HEK293 (cell line): ENCODE results near the gene UMAD1.

ENCODE experiments used
- CTCF ChIA-PET: fragments of 350-600 bp; formaldehyde crosslinking; extraction: SDS; loops from one replicate; lab custom pipeline; 2021; ENCODE audit warnings: antibody characterized with exemption; lab: Yijun Ruan, JAX
- POLR2A ChIA-PET: fragments of 300-600 bp; formaldehyde crosslinking; extraction: SDS; loops from one replicate; lab custom pipeline; 2020; ENCODE audit warnings: antibody characterized with exemption, inconsistent platforms; lab: Yijun Ruan, JAX
- H3K27ac ChIP-seq: fragments of 200-500 bp; sonication (Bioruptor generic); 2 replicates; pipeline ENCODE4 v1.5.1; 2014; ENCODE audit warnings: low read depth, low read length, control low read depth, inconsistent platforms; ENCODE audit errors: extremely low read depth
- H3K36me3 ChIP-seq, 2 experiments: fragments of 200-500 bp in 1 of 2; sonication (Bioruptor generic) in 1 of 2; 1 replicate in 1 of 2; 2 replicates in 1 of 2; pipeline ENCODE4 v1.5.1; 2014 to 2017; ENCODE audit warnings: inconsistent platforms in 2 of 2, low read length in 2 of 2; ENCODE audit not compliant: control insufficient read depth in 2 of 2, insufficient read depth in 1 of 2
- H3K4me1 ChIP-seq: fragments of 200-500 bp; sonication (Bioruptor generic); 2 replicates; pipeline ENCODE4 v1.5.1; 2014; ENCODE audit warnings: mild to moderate bottlenecking, low read length, inconsistent platforms; ENCODE audit not compliant: control insufficient read depth, insufficient read depth
- H3K4me3 ChIP-seq: 2 replicates; pipeline ENCODE4 v1.5.1; 2011; ENCODE audit warnings: low read depth, mild to moderate bottlenecking, control low read depth, low read length, moderate library complexity
- H3K9me3 ChIP-seq: fragments of 200-500 bp; sonication (Bioruptor generic); 2 replicates; pipeline ENCODE4 v1.5.1; 2014; ENCODE audit warnings: low read depth, low read length, inconsistent platforms; ENCODE audit not compliant: control insufficient read depth, insufficient read depth
- CTCF ChIP-seq: fragments of 450-650 bp; formaldehyde crosslinking; IDR thresholded peaks from 2 replicates; pipeline ENCODE4 v1.5.1; 2016; ENCODE audit warnings: missing biosample characterization, missing genetic modification characterization
- EGR2 ChIP-seq: fragments of 450-650 bp; formaldehyde crosslinking; IDR thresholded peaks from 2 replicates; pipeline ENCODE4 v1.5.1; 2016; ENCODE audit warnings: low read depth, missing biosample characterization, missing genetic modification characterization
- HOXD13 ChIP-seq: sonication (generic); formaldehyde crosslinking; IDR thresholded peaks from 2 replicates; pipeline ENCODE4 v1.8.0; 2022; ENCODE audit warnings: missing genetic modification reagents, borderline replicate concordance
- MEIS1 ChIP-seq: sonication (generic); formaldehyde crosslinking; IDR thresholded peaks from 2 replicates; pipeline ENCODE4 v1.8.1; 2022; ENCODE audit warnings: missing genetic modification reagents, mild to moderate bottlenecking, borderline replicate concordance
- OSR2 ChIP-seq: fragments of 450-650 bp; formaldehyde crosslinking; IDR thresholded peaks from 2 replicates; pipeline ENCODE4 v1.5.1; 2016; ENCODE audit warnings: missing biosample characterization, missing genetic modification characterization
- SALL2 ChIP-seq: fragments of 450-650 bp; formaldehyde crosslinking; IDR thresholded peaks from 2 replicates; pipeline ENCODE4 v1.5.0; 2017; ENCODE audit warnings: missing biosample characterization, mild to moderate bottlenecking, missing genetic modification characterization, borderline replicate concordance
- SP2 ChIP-seq: fragments of 450-650 bp; formaldehyde crosslinking; IDR thresholded peaks from 2 replicates; pipeline ENCODE4 v1.5.1; 2016; ENCODE audit warnings: missing biosample characterization, missing genetic modification characterization
- WT1 ChIP-seq: fragments of 450-650 bp; formaldehyde crosslinking; IDR thresholded peaks from 2 replicates; pipeline ENCODE4 v1.5.1; 2016; ENCODE audit warnings: missing biosample characterization, missing genetic modification characterization
- ZBTB17 ChIP-seq: fragments of 450-650 bp; formaldehyde crosslinking; IDR thresholded peaks from 2 replicates; pipeline ENCODE4 v1.5.1; 2016; ENCODE audit warnings: missing biosample characterization, missing genetic modification characterization
- ZFP37 ChIP-seq: fragments of 450-650 bp; formaldehyde crosslinking; IDR thresholded peaks from 2 replicates; pipeline ENCODE4 v1.5.1; 2016; ENCODE audit warnings: missing biosample characterization, missing genetic modification characterization
- ZFP69B ChIP-seq: fragments of 450-650 bp; formaldehyde crosslinking; IDR thresholded peaks from 2 replicates; pipeline ENCODE4 v1.5.1; 2016; ENCODE audit warnings: missing biosample characterization, missing genetic modification characterization
- ZNF16 ChIP-seq: fragments of 450-650 bp; formaldehyde crosslinking; IDR thresholded peaks from 2 replicates; pipeline ENCODE4 v1.5.1; 2016; ENCODE audit warnings: low read depth, missing biosample characterization, missing genetic modification characterization
- ZNF175 ChIP-seq: fragments of 450-650 bp; formaldehyde crosslinking; IDR thresholded peaks from 2 replicates; pipeline ENCODE4 v1.5.1; 2016; ENCODE audit warnings: missing biosample characterization, missing genetic modification characterization
- ZNF19 ChIP-seq: fragments of 450-650 bp; formaldehyde crosslinking; IDR thresholded peaks from 2 replicates; pipeline ENCODE4; 2016; ENCODE audit warnings: missing biosample characterization, missing genetic modification characterization, low read depth
- ZNF211 ChIP-seq: fragments of 450-650 bp; formaldehyde crosslinking; IDR thresholded peaks from 2 replicates; pipeline ENCODE4 v1.5.1; 2016; ENCODE audit warnings: low read depth, missing biosample characterization, missing genetic modification characterization
- ZNF558 ChIP-seq: fragments of 450-650 bp; formaldehyde crosslinking; IDR thresholded peaks from 2 replicates; pipeline ENCODE4 v1.5.1; 2016; ENCODE audit warnings: missing biosample characterization, missing genetic modification characterization
- ZNF624 ChIP-seq: fragments of 450-650 bp; formaldehyde crosslinking; IDR thresholded peaks from 2 replicates; pipeline ENCODE4 v1.5.1; 2017; ENCODE audit warnings: missing biosample characterization, missing genetic modification characterization
- ZNF626 ChIP-seq: fragments of 450-650 bp; sonication (Bioruptor Pico); formaldehyde crosslinking; IDR thresholded peaks from 2 replicates; pipeline ENCODE4 v1.5.1; 2018; ENCODE audit warnings: missing biosample characterization, missing genetic modification characterization, inconsistent platforms
- ZNF660 ChIP-seq: fragments of 450-650 bp; IDR thresholded peaks from 2 replicates; pipeline ENCODE4 v1.5.1; 2018; ENCODE audit warnings: missing biosample characterization, mild to moderate bottlenecking, missing genetic modification characterization
- ZNF704 ChIP-seq: fragments of 450-650 bp; formaldehyde crosslinking; IDR thresholded peaks from 2 replicates; pipeline ENCODE4 v1.5.1; 2016; ENCODE audit warnings: missing biosample characterization, missing genetic modification characterization
- ZNF768 ChIP-seq: fragments of 450-650 bp; formaldehyde crosslinking; IDR thresholded peaks from 2 replicates; pipeline ENCODE4 v1.5.1; 2018; ENCODE audit warnings: missing biosample characterization, mild to moderate bottlenecking, missing genetic modification characterization
- ZSCAN4 ChIP-seq: fragments of 450-650 bp; formaldehyde crosslinking; IDR thresholded peaks from 2 replicates; pipeline ENCODE4 v1.5.1; 2017; ENCODE audit warnings: missing biosample characterization, missing genetic modification characterization
- ZSCAN5A ChIP-seq: fragments of 450-650 bp; formaldehyde crosslinking; IDR thresholded peaks from 2 replicates; pipeline ENCODE4 v1.5.1; 2016; ENCODE audit warnings: missing biosample characterization, missing genetic modification characterization
- TF ChIP-seq, protein P1 (sequence below): fragments of 450-650 bp; formaldehyde crosslinking; IDR thresholded peaks from 2 replicates; pipeline ENCODE4 v1.5.1; 2016; ENCODE audit warnings: missing biosample characterization, missing genetic modification characterization
- TF ChIP-seq, protein P2 (sequence below): fragments of 450-650 bp; formaldehyde crosslinking; IDR thresholded peaks from 2 replicates; pipeline ENCODE4 v1.5.1; 2017; ENCODE audit warnings: missing biosample characterization, missing genetic modification characterization
- TF ChIP-seq, protein P3 (sequence below): fragments of 450-650 bp; formaldehyde crosslinking; IDR thresholded peaks from 2 replicates; pipeline ENCODE4 v1.5.1; 2016; ENCODE audit warnings: missing biosample characterization, missing genetic modification characterization

UMAD1 gene

DNA sequence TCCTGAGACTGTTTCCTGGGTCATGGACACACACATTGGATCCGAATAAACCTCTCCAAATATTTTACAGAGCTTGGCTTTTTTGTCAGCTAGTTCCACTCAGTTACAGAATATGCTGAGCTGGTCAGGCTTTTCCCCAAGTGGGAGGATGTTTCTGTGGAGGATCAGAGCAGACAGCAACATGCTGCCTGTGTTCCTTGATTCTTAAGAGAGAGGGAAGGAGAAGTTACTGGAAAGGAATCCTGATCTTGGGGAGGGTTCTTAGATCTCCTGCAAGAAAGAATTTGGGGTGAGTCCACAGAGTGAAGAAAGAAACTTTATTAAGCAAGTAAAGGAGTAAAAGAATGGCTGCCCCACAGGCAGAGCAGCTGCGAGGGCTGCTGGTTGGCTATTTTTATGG, 154.7 kb downstream of the UMAD1 start:
- CTCF ChIA-PET, result no interaction called here
- H3K27ac ChIP-seq, result no peak overlapping the region
- no peak overlapping the region for H3K4me3 ChIP-seq
- no peaks in the 10 kb centered on the region for H3K9me3 ChIP-seq
- TF ChIP-seq WT1 (tag by site-specific recombination) (no peak), ZFP37 (no peak)
- POLR2A ChIA-PET, result no interaction called here
- H3K4me1 ChIP-seq, result peaks cover 5% of the 10 kb centered on the region; the same call in 1 of the 2 replicates
- no peaks in the 10 kb centered on the region for H3K36me3 ChIP-seq

- H3K4me1 ChIP-seq, result peaks cover 5% of the 10 kb centered on the region; the same call in 1 of the 2 replicates
- CTCF ChIA-PET, result no interaction called here
- POLR2A ChIA-PET, result no interaction called here
- no peaks in the 10 kb centered on the region for H3K36me3 ChIP-seq
- H3K4me3 ChIP-seq, result no peak overlapping the region
- H3K9me3 ChIP-seq, result no peaks in the 10 kb centered on the region
- H3K27ac ChIP-seq, result no peak overlapping the region
- no peak for TF ChIP-seq EGR2 (tag by site-specific recombination)
- no peak for TF ChIP-seq ZNF175 (tag by site-specific recombination)
- no peak for TF ChIP-seq ZNF768 (tag by site-specific recombination)
- no peak for TF ChIP-seq ZBTB17 (tag by site-specific recombination)
- no peak for TF ChIP-seq ZNF16
- TF ChIP-seq ZSCAN5A (tag by site-specific recombination), result no peak
- TF ChIP-seq ZNF704, result no peak
- TF ChIP-seq, protein P1, sequence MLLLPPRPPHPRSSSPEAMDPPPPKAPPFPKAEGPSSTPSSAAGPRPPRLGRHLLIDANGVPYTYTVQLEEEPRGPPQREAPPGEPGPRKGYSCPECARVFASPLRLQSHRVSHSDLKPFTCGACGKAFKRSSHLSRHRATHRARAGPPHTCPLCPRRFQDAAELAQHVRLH (tag by site-specific recombination), result no peak
- no peak for TF ChIP-seq ZNF626
- TF ChIP-seq OSR2 (tag by site-specific recombination), result peak; percentile 70
- no peak for TF ChIP-seq ZNF211 (tag by site-specific recombination)
- TF ChIP-seq ZSCAN4 (tag by site-specific recombination), result no peak
- no peak for TF ChIP-seq ZNF19
- no peak for TF ChIP-seq HOXD13 (CRISPR knock-in tag)
- no peak for TF ChIP-seq CTCF (tag by site-specific recombination)
- no peak for TF ChIP-seq ZNF558 (tag by site-specific recombination)
- TF ChIP-seq ZNF660, result peak; percentile 60; the same call in 1 of the 2 replicates
- no peak for TF ChIP-seq ZNF624 (tag by site-specific recombination)
- TF ChIP-seq, protein P2, sequence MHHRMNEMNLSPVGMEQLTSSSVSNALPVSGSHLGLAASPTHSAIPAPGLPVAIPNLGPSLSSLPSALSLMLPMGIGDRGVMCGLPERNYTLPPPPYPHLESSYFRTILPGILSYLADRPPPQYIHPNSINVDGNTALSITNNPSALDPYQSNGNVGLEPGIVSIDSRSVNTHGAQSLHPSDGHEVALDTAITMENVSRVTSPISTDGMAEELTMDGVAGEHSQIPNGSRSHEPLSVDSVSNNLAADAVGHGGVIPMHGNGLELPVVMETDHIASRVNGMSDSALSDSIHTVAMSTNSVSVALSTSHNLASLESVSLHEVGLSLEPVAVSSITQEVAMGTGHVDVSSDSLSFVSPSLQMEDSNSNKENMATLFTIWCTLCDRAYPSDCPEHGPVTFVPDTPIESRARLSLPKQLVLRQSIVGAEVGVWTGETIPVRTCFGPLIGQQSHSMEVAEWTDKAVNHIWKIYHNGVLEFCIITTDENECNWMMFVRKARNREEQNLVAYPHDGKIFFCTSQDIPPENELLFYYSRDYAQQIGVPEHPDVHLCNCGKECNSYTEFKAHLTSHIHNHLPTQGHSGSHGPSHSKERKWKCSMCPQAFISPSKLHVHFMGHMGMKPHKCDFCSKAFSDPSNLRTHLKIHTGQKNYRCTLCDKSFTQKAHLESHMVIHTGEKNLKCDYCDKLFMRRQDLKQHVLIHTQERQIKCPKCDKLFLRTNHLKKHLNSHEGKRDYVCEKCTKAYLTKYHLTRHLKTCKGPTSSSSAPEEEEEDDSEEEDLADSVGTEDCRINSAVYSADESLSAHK (tag by site-specific recombination), result no peak
- no peak for TF ChIP-seq SALL2 (tag by site-specific recombination)
- no peak for TF ChIP-seq SP2 (tag by site-specific recombination)
- no peak for TF ChIP-seq ZFP69B (tag by site-specific recombination)
- TF ChIP-seq MEIS1, result no peak
- TF ChIP-seq, protein P3, sequence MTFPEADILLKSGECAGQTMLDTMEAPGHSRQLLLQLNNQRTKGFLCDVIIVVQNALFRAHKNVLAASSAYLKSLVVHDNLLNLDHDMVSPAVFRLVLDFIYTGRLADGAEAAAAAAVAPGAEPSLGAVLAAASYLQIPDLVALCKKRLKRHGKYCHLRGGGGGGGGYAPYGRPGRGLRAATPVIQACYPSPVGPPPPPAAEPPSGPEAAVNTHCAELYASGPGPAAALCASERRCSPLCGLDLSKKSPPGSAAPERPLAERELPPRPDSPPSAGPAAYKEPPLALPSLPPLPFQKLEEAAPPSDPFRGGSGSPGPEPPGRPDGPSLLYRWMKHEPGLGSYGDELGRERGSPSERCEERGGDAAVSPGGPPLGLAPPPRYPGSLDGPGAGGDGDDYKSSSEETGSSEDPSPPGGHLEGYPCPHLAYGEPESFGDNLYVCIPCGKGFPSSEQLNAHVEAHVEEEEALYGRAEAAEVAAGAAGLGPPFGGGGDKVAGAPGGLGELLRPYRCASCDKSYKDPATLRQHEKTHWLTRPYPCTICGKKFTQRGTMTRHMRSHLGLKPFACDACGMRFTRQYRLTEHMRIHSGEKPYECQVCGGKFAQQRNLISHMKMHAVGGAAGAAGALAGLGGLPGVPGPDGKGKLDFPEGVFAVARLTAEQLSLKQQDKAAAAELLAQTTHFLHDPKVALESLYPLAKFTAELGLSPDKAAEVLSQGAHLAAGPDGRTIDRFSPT (tag by site-specific recombination), result peak; percentile 62
Observed at GRCh38 chr7:7795630-7796121, 155.1 kb downstream of the UMAD1 start.
